ENCODE measurements around the gene DLG3.

DLG3 gene

GRCh38 chrX:70437921-70438665 lies 6.5 kb upstream of the DLG3 start:
- H3K4me3 ChIP-seq (ENCODE audit: low read depth, low read length), result no peak overlapping the region
- TF ChIP-seq, protein P1, sequence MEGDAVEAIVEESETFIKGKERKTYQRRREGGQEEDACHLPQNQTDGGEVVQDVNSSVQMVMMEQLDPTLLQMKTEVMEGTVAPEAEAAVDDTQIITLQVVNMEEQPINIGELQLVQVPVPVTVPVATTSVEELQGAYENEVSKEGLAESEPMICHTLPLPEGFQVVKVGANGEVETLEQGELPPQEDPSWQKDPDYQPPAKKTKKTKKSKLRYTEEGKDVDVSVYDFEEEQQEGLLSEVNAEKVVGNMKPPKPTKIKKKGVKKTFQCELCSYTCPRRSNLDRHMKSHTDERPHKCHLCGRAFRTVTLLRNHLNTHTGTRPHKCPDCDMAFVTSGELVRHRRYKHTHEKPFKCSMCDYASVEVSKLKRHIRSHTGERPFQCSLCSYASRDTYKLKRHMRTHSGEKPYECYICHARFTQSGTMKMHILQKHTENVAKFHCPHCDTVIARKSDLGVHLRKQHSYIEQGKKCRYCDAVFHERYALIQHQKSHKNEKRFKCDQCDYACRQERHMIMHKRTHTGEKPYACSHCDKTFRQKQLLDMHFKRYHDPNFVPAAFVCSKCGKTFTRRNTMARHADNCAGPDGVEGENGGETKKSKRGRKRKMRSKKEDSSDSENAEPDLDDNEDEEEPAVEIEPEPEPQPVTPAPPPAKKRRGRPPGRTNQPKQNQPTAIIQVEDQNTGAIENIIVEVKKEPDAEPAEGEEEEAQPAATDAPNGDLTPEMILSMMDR (IDR thresholded peaks at IDR 0.05; ENCODE audit: low read depth, low read length), result no peak

GRCh38 chrX:70439016-70439415 lies 5.6 kb upstream of the DLG3 start:
- no peak overlapping the region for H3K4me3 ChIP-seq (ENCODE audit: low read depth, low read length)
- TF ChIP-seq, protein P1 (IDR thresholded peaks at IDR 0.05; ENCODE audit: low read depth, low read length), result no peak

DNA sequence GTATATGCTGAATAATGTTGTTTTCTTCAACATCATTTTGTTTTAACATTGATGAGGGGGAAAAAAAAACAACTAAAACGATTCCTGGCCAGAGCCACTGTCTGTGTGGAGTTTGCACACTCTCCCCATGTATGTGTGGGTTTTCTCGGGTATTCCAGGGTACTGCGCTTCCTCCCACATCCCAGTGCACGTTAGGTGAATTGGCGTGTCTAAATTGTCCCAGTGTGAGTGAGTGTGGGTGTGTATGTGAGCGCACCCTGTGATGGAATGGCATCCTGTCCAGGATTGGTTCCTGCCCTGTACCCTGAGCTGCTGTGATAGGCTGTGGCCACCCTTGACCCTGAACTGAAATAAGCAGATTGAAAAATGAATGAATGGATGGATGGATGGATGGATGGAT lies 2.4 kb upstream of the DLG3 start:
- TF ChIP-seq, protein P1 (IDR thresholded peaks at IDR 0.05; ENCODE audit: low read depth, low read length), result no peak
- no peak overlapping the region for H3K4me3 ChIP-seq (ENCODE audit: low read depth, low read length)

DNA sequence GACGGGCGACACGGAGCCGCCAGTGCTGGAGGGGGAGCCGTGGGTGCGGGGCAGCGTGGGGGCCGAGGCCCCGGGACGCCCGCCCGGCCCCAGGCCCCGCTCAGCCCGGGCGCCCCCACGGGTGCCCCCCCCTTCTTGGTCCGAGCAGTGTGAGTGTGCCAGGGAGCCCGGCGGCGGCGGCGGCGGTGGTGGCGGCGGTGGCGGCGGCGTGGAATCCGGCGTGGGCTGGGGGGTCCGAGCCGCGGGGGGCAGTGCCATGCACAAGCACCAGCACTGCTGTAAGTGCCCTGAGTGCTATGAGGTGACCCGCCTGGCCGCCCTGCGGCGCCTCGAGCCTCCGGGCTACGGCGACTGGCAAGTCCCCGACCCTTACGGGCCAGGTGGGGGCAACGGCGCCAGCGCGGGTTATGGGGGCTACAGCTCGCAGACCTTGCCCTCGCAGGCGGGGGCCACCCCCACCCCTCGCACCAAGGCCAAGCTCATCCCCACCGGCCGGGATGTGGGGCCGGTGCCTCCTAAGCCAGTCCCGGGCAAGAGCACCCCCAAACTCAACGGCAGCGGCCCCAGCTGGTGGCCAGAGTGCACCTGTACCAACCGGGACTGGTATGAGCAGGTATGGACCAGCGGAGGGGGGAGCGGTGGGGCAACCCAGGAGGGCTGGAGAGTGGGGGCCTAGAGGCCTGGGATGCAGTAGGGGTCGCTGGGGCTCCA lies 466 bp downstream of the DLG3 start:
- H3K4me3 ChIP-seq (ENCODE audit: low read depth, low read length), result 0 out of 2 replicates have a peak overlapping the region, but pooled peaks have one; percentile 16

GRCh38 chrX:70445951-70446350 lies 1.3 kb downstream of the DLG3 start:
- TF ChIP-seq, protein P1 (IDR thresholded peaks at IDR 0.05; ENCODE audit: low read depth, low read length), result no peak
- H3K4me3 ChIP-seq (ENCODE audit: low read depth, low read length), result no peak overlapping the region

More for the DNA sequence above, 466 bp downstream of the DLG3 start:
- TF ChIP-seq, protein P1 (IDR thresholded peaks at IDR 0.05; ENCODE audit: low read depth, low read length), result no peak

DNA sequence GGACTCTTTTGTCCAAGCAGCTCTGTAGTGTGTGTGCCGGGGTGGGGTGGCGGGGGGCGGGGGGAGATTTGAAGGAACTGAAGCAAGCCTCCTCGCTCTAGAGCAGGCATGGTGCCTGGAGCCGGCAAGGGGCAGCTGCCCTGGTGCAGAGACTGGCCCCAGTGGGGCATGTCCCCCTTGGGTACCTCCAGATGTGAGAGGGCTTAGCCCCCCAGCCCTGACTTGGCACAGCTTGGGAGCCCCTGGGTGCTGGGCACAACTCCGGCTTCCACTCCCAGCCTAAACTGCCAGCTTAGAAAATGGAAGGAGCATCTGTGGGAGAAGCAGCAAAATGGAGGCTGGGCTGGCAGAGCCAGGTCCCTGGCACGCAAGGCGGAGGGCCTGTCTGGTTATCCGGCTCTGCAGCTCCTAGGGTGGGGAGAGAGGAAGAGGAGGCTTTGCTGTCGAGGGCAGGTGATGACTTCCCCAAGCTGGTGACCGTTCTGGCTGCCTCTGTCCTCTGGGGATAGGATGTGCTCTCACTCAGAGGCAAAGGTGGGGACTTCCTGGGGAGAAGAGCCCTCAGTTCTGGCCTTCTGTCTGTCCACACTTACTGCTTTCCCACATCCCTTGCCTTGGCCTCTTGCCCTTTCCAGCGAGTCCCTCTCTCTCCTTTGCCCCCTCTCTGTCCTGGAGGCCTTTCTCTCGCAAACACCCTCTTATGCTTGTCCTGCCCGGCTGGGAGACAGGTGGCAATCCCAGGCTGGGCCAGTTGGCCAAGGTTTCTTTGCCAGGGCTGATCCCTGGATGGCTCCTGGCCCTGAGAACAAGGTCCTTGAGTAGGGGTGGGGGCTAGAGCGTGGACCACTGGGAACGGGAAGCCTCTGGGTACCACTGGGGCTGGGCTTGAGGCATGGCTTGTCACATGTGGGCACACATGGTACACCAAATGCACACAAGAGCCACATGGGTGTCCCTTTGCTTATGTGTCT lies 2.0 kb downstream of the DLG3 start:
- TF ChIP-seq, protein P1 (IDR thresholded peaks at IDR 0.05; ENCODE audit: low read depth, low read length), result no peak
- H3K4me3 ChIP-seq (ENCODE audit: low read depth, low read length), result no peak overlapping the region
